HG03432 (cell line): ENCODE results near the gene REL.
"Not testable (repeated sequence)": the region's sequence is repeated elsewhere in the genome, so short reads cannot be mapped to it uniquely, and the experiment has no call there.

Source experiments
- ATAC-seq: cut with Tn5 transposase; IDR thresholded peaks from one replicate; pipeline ENCODE4 v1.9.1; 2021; ENCODE audit warnings: mild to moderate bottlenecking, moderate library complexity; ENCODE audit not compliant: unreplicated experiment

The REL gene

DNA sequence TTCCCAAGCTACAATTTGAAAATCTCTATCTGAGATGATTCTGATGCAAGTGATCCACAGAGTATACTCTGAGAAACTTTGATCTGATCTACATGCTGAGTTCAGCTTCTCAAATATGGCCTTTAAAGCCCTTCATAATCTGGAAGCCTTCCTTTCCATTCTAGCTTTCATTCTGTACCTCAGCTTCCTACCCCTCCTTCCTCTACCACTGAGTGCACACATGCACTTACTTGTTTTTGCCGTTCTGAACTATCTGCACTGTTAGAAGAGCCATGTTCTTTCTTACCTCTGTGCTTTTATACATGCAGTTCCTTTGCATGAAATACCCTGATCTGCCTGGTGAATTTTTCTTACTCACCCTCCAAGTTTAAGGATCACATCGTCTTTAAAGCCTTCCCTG is 25.0 kb downstream of the REL start:
- no peak for ATAC-seq

DNA sequence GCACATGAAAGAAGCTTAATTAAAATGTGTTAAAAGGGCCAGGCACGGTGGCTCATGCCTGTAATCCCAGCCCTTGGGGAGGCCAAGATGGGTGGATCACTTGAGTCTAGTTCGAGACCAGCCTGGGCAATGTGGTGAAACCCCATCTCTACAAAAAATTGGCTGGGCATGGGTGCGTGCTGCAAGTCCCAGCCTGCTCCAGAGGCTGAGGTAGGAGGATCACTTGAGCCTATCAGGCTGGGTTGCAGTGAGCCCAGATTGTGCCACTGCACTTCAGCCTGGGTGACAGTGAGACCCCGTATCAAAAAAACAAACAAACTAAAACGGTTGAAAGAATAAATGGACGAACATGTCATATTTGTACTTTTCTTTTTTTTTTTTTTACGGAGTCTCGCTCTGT is 26.0 kb downstream of the REL start:
- ATAC-seq = no peak

DNA sequence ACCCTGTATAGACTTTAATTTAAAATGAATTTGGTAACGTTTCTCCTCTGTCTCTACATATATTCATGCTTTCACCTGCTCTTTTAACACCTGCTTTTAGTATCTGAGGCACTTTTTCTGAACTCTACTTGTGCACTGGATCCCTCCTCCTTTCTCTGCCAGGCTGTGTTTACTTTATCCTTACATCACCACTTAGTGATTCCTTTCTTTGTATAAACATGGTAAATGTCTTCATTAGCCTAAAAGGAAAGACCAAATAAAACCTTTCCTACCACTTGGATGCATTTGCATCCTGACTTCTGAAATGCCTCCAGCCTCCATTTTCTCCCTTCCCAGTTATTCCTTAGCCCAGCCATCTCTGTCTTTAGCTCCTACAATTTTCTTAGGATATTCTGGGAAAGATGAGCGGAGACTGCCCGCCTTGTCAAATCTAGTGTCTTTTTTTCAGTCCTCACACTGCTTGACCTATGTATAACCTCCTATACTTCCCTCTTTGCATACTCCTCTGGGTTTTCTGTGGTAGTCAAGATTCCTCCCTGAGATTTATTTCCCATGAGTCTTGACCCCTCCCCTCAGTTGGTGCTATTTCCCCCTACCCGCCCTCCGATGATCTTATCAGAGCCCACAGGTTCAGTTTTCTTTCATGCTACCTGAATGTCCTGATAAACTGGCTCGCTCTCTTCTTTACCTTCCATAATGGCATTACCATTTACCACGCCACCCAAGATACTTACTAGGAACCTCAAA is 44.8 kb downstream of the REL start:
- ATAC-seq = no peak

DNA sequence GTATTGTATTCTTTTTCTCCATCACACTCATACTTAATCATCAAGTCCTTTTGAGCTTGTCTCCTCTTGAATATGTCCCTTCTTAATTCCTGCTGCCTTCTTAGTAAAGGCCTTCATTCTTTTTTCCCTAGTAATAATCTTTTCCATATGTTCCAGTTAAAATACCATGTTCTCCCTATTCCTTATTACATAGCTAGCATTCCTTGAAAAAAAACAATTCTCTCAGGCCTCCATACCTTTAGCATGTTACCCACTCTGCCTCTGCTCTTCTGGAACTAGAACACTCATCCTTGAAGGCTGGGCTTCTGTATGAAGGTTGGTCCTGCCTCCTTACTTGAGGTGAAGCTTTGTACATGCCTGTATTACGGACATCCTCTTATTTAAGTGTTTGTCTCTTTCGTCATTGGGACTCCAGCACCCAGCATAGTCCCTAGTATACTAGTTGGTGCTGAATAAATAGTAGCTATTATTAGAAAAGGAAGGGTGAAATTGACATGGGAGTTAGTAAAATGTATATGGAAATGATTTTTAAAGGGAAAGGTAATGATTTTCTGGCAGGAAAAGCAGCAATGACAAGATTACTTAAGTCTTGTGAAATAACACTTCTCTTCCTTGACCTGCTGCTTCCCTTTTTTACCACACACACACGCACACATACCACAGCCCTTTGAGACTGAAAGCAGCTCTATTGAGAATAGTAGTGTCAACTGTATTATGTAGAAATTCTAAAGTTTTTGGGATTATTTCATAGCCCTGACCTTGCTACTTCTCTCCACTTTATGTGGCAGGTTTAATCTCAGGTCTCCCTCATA is 45.6 kb downstream of the REL start:
- no peak for ATAC-seq

DNA sequence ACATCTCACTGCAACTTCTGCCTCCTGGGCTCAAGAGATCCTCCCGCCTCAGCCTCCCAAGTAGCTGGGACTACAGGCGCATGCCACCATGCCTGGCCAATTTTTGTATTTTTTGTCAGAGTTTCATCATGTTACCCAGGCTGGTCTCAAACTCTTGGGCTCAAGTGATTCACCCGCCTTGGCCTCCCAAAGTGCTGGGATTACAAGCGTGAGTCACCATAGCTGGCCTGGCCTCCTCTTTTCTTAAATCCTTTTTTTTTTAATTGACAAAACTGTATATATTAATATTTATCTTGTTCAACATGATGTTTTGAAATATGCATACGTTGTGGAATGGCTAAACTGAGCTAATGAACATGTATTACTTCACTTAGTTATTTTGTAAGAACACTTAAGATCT is 50.7 kb downstream of the REL start:
- ATAC-seq = not testable (repeated sequence)

DNA sequence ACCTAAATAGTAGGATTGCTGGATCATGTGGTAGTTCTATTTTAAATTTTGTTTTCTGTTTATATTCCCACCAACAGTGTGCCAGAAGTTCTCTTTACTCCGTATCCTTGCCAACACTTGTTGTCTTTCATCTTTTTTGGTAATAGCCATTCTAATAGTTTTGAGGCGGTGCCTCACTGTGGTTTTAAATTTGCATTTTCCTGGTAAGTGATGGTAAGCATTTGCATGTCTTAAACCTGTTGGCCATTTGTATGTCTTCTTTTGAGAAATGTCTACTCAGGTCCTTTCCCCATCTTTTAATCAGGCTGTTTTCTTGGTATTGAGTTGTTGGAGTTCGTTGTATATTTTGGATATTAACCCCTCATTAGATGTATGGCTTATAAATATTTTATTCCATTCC is 51.6 kb downstream of the REL start:
- ATAC-seq = no peak

DNA sequence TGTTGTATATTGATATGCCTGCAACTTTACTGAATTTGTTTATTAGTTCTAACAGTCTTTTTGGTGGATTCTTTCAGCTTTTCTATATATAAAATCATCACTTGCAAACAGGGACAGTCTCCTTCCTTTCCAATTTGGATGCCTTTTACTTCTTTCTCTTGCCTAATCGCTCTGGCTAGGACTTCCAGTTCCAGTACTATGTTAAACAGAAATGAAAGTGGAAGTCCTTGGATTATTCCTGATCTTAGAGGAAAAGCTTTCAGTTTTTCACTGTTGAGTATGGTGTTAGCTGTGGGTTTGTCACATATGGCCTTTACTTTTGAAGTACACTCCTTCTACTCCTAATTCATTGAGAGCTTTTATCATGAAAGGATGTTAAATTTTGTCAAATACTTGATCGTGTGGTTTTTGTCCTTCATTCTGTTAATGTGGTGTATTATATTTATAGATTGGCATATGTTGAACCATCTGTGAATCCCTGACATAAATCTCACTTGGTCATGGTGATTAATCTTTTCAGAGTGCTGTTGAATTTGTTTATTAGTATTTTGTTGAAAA is 52.9 kb downstream of the REL start:
- no peak for ATAC-seq

DNA sequence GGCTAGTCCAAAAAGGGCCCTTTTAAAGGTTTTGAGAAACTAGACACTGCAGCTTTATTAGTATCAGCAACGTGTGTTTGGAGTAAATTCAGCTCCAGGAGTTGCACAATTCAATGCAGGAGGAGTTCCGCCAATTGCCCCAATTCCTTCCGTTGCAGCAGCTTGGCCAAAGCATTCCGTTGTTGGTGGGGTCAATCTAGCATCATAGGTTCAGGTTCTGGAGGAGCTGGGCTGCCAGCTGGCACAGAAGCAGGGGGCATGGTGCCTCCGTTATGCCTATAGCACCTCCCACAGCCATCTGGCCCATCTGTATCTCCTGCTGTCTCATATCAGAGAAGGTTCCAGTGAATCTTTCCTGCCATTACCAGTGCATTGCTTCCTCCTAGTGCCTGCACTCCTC is 55.4 kb downstream of the REL start:
- ATAC-seq = no peak

DNA sequence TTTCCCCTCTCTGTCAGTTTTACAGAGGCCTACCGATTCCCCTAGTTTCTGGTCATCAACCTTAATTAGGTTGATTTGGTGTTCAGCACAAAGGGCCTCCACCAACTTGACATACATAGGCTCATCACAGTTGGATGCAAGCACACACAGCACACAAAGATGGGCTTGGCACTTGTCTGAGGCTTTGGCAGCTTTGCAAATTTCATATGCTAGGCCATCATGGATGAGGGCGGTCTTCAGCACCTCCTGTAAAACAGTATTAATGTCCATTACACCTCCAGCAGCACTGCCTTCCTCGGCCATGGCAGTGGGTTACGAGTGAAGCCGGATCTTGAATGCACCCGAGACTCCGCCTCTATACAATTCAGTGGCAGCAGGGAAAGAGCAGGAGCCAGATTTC is 56.9 kb downstream of the REL start:
- no peak for ATAC-seq

DNA sequence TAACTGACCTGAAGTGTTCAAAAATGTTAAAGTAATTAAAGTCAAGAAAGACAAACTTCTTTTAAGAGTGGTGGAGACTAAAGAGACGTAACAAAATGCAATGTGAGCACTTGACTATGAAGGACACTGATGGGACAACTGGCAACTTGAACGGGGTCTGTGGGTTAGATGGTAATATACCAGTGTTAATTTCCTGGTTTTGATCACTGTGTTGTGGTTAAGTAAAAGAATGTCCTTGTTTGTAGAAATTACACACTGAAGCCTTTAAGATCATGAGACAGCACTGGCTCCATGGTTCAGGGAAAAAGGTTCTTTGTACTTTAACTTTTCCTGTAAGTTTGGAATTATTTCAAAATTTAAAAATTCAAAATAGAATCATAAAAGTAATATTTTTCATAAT is 58.2 kb downstream of the REL start:
- no peak for ATAC-seq

DNA sequence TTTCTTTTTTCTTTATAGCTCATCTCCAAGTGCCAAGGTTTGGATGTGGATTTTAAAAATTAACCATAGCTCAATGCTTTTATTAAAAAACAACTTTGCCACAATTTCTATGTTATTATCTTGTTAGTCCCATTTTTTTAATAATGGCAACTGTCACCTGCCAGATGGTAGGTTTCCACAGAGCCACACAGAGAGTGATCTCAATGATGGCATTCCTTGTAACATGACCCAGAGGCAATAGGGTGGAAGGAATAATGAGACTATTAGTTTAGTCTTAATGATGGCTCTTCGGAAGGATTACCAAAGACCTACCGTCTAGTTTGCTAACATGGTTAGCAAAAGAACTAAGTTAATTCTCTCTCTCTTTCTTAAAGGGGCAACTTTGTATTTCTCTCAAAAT is 64.0 kb downstream of the REL start:
- no peak for ATAC-seq

DNA sequence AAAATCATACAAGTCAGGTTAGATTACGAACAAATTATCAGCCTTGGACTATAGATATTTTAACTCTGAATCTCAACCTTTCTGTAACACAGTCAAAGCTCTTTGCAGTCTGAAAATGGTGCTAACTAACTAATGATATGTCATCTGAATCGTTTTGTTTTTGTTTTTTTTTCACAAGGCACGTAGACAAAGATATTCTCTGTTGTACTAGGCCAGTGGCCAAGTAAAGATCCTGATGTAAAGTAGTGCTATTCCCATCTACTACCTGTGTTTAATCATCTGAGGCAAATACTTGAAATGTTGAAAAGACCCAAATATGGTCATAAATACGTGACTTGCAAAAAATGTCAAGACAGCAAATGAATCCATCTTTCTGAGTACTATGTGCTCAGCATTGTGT is 65.7 kb downstream of the REL start:
- ATAC-seq = no peak

DNA sequence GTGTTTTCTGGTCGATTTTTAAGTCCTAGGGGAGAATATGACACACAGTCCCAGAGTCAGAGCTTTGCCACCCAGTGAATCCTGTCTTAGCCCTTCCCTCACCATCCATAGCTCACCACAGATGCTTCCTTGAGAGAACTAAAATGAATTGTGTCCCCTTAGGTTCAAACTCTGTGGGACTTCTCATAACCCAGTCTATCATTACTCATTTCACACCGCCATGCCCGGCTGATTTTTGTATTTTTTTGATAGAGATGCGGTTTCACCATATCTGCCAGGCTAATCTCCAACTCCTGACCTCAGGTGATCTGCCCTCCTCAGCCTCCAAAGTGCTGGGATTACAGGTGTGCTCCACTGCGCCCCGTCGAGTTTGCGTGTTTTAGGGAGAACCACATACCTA is 66.8 kb downstream of the REL start:
- no peak for ATAC-seq

DNA sequence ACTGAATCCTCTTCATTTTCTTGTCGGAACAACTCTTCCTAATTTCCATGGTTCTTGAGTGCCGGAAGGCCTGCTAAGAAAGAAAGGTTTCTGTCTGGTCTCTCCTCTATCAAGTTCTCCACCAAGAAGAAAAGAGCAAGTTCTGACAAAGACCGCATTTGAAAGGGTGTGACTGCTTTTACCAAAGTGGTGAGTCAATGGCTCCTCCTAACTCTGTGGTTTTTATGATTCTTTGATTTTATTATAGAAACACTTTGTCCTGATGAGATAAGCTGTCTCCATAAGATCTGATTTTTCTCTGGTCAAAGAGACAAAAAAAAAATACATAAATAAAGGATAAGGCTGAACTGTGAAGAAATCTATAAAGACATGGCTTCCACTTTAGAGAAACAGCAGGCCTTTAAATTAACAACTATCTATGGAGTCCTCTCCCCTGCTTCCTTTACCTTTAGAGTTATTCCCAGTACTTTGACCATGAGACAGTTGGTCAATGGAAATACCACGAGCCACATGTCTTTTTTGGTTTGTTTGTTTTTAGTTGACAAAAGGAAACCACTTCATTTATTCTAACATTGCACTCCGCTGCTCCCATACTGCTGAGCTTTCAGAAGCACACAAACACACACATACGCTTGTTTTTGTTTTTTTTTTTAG is 67.7 kb downstream of the REL start:
- no peak for ATAC-seq

DNA sequence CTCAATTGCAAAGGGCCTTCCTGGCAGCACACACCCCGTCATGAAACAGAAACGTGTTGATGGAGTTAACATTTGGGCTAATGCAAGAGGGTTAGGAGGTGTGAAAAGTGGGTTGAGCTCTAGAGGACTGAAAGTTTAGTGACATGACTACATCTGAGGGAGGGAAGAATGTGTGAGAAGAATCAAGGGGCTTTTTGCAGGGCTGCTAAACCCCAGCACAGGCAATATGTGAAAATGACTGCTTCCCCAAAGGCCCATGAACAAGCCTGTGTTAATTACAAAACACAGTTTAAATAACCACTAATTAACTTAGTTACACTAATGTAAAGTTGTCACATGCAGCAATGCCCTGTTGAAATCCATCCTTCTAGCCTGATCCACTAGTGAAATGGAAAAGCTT is 72.8 kb downstream of the REL start:
- no peak for ATAC-seq

DNA sequence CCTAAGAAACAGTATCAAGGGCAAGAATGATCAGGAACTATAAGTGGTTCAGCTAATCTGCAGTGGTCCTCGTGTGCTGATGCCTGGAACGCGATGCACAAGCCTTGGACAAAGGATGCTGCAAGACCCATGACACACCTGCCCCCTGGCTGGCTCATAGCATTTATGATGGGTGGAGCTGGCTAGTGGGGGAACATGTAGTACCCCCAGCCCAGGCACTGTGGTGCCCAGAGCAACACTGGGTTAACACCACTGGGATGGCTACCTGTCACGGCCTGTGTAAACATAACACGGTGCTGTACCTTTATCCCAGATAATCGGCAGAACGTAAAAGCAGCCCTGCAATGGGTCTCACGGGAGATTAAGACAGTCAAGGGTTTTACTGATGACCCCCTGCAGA is 75.8 kb downstream of the REL start:
- ATAC-seq = no peak

DNA sequence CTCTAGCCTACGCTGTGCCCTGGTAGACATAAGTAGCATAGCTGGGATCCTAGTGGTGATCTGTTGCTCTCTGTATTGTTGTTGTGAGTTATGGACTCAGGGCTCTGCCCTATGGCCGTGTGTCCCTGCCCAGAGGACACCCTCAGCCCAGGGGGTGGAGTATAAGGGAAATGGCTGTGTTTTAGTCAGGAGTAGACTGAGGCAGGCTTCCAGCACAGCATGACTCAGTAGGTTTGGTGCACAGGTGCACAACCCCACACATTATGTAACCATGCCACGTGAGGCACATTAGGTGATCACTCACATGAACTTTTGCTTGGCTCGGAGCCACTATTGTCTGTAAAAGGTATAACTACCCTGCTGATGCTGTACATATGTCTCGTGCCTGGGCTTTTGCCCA is 76.3 kb downstream of the REL start:
- ATAC-seq = no peak

DNA sequence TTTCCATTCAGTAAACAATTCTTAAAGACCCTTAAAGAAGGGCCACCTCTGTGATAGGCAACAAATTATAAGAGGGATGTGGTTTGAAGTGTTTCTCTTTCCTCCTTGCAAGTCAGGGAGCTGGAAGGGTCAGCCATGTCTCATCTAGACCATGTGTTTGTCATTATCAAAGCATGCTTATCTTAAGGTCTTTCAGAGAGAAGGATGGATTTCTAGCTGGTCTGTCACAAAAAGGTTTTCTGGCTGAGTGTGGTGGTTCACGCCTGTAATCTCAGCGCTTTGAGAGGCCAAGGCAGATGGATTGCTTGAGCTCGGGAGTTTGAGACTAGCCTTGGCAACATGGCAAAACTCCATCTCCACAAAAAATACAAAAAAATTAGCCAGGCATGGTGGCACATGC is 77.0 kb downstream of the REL start:
- ATAC-seq = no peak

DNA sequence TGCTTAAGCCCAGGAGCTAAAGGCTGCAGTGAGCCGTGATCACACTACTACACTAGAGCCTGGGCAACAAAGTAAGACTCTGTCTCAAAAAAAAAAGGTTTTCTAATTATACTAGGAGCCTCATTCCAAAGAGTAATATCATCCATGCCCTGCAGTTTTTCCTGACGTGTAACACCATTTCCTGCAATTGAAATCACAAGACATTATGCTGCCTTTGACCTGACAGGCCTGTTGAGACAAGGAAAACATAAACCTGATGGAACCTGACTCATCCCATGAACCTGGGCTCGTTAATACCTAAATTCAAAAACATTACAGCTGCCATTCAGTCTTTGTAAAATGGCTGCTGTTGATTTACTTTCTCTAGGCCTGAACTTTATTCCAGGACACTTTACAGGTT is 77.4 kb downstream of the REL start:
- ATAC-seq = no peak

DNA sequence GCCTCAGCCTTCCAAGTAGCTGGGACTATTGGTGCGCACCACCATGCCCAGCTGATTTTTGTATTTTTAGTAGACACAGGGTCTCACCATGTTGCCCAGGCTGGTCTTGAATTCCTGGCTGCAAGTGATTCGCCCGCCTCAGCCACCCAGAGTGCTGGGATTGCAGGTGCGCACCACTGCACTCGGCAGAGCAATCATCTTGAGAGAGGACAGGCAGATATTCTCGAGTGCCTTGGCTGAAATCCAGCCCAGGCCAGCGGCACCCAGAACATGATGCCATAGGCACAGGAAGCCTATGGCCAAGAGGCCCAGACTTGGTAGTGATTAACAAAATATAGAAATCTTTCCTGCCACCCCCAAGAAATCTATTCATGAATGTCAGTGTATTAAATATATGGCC is 78.1 kb downstream of the REL start:
- no peak for ATAC-seq

DNA sequence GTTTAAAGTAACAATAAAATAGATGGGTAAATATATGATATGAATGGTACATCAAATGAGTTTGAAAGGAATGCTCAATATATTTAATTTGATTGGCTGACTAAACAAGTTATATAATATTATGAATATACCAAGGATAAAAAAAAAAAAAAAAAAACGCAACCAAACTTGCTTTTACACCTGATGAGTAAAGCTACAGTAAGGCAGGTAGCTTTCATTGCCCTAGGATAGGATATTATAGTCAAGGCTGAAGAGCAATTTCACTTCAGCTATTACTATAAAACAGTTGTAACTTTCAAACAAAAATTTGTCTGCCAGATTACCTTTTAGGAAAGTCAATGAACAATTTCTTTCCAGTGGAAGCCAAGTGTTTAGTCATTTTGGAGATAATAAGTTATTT is 79.3 kb downstream of the REL start:
- ATAC-seq = no peak

DNA sequence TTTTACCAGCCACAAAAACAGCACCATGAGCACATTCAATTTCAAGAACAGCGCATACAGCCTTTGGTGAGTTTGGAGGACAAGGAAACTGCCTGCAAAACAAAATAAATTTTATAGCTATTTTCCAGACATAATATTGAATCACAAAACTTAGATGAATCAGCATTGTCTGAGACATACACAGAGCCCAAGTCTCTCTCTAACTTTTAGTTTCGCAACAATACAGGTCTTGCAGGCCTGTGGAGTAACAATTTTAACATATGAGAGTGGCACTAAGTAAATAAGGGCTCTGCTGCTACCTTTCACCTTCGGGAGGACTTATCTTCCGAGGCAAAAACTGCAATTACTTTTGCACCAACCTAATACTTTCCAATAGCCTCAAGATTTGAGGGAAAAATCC is 80.1 kb downstream of the REL start:
- ATAC-seq = no peak
